ENCODE data around the gene CCDC33.

CCDC33 gene

DNA sequence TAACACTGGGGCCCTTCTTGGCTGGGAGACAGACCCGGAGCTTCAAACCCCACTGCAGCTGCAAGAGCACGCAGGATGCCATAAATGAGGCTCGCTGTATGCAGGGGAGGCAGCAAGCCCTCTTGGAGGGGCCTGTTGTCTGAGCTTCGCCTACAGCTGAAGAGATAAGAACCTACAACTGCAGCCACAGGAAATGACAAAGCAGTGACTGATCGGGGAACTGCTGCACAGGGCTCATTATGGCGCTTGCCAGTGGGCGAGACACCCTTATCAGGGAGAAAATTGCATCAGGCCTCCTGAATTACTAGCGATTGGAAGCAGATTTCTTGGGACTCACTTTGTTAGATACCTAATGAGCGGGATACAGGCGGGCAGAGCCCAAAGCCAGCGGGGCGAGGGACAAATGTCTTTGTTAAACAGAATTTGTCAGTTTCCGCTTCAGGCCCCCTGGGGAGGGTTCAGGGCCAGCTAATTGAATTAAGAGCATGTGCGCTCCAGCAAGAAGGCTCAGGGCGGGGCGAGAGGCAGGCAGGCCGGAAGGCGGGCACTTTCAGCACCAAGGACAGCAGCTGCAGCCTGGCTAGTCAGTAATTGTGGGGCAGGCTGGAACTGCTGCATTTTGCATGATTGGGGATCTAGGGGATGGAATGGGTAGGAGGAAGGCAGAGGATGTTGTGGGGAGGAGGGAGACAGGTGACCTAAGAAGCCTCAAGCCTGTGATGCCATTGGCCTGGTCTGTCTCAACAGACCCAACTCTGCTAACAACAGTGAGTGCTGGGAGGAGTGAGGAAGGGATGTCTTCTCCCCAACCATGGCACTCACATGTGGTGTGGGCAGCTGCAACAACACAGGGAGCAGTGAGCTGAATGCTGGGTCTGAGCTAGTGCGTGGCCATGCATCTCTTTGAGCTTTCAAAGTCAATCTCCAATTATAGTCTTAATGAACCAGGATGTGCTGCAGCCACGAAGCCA is 55.3 kb downstream of the CCDC33 start:
- Mint-ChIP-seq H3K27ac (ENCODE audit: low read depth) (no peak overlapping the region), H3K4me1 (peaks cover 6% of the 10 kb centered on the region), H3K4me3 (no peak overlapping the region), H3K27me3 (peaks cover 73% of the 10 kb centered on the region), H3K9me3 (peaks cover 6% of the 10 kb centered on the region), H3K36me3 (ENCODE audit: insufficient read depth) (peaks cover 2% of the 10 kb centered on the region)
- no peak for ATAC-seq (replicated peaks; ENCODE audit: extremely low read depth, poor library complexity, severe bottlenecking)
- DNase-seq (ENCODE audit: low spot score in 2 of 2) = peak; percentile 47 to 52

DNA sequence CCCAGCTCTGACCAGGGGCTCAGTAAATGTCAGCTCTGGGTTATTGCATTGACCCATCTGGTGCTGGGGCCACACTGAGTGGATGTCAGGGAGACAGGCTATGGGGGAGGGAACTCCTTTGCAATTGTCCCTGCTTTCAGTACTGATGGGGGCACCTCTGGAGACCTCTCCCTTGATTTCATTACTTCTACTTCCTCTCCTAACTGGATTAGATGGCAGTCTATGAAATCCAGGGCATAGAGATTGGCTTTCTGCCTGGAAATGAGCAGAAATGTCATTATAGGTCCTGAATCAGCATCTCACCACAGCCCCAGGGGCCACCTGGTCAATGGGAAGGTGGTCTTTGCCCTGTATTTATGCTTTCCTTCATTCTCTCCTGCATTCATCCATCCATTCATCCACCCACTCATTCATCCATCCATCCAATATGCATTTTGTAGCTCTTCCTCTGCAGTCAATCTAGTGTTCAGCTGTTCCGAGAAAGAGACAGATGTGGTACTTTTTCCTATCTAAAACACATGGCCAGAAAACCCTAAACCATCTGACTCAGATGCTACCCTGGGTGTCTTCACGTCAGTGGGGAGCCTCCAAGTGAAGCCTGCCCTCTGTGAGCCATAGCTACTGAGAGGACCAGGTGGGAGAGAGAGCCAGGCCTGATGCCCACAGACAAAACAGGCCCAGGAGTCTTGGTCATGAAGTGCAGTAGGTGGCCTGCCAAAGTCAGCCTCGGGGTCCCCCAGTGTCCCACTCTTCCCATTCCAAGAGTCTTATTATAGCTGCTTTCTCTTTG is 57.1 kb downstream of the CCDC33 start:
- Mint-ChIP-seq H3K36me3 (ENCODE audit: insufficient read depth) (peaks cover 2% of the 10 kb centered on the region), H3K4me1 (peaks cover 6% of the 10 kb centered on the region), H3K4me3 (no peak overlapping the region), H3K9me3 (peaks cover 6% of the 10 kb centered on the region), H3K27ac (ENCODE audit: low read depth) (no peak overlapping the region), H3K27me3 (peaks cover 55% of the 10 kb centered on the region)
- no peak for ATAC-seq (replicated peaks; ENCODE audit: extremely low read depth, poor library complexity, severe bottlenecking)
- DNase-seq (ENCODE audit: low spot score in 2 of 2) = no peak

- Mint-ChIP-seq H3K9me3 (peaks cover 6% of the 10 kb centered on the region), H3K4me3 (no peak overlapping the region)
- ATAC-seq (replicated peaks; ENCODE audit: extremely low read depth, poor library complexity, severe bottlenecking) = no peak
These were observed 57.9 kb downstream of the CCDC33 start for GRCh38 chr15:74294010-74294409.

DNA sequence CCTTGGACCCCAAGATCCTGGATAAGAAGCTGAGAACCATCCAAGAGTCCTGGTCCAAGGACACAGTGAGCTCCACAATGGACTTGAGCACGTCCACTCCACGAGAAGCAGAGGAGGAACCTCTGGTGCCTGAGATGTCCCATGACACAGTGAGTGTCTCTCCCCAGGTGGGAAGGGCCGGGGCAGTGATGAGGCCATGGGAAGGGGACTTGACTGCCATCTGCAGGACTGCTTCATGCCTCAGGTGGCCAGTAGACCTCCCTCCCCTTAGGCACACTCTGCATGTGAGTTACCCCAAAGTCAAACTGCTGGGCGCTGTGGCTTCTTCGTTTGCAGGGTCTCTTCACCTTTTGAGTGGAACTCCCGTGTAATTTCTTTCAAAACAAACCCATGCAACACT is 59.7 kb downstream of the CCDC33 start:
- ATAC-seq (replicated peaks; ENCODE audit: extremely low read depth, poor library complexity, severe bottlenecking) (no peak), DNase-seq (ENCODE audit: low spot score in 2 of 2) (no peak)
- no peak overlapping the region for H3K4me3 Mint-ChIP-seq
- peaks cover 6% of the 10 kb centered on the region for H3K4me1 Mint-ChIP-seq
- peaks cover 49% of the 10 kb centered on the region for H3K27me3 Mint-ChIP-seq
- peaks cover 6% of the 10 kb centered on the region for H3K9me3 Mint-ChIP-seq
- H3K27ac Mint-ChIP-seq (ENCODE audit: low read depth) = no peak overlapping the region
- H3K36me3 Mint-ChIP-seq (ENCODE audit: insufficient read depth) = peaks cover 2% of the 10 kb centered on the region

More at GRCh38 chr15:74294010-74294409, 57.9 kb downstream of the CCDC33 start:
- Mint-ChIP-seq H3K4me1 (peaks cover 6% of the 10 kb centered on the region), H3K27ac (ENCODE audit: low read depth) (no peak overlapping the region), H3K27me3 (peaks cover 47% of the 10 kb centered on the region), H3K36me3 (ENCODE audit: insufficient read depth) (peaks cover 2% of the 10 kb centered on the region)
- no peak for DNase-seq (ENCODE audit: low spot score in 2 of 2)

DNA sequence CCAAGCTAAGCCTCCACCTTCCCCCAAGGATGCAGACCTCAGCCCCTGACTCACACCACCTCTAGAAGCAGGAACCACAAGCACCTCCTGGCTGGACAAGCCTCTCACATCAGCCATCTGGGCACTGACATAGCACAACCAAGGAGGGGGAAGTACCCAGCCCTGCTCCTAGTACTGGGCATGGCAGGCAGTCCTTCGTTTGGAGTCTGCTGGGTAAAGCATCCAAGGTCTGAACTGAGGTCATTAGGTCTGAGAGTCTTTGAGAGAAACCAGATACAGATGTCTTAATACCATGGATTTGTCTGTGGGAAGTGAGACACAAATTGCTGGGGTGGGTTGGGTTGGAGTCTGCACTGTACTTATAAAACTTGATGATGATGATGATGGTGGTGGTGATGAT is 61.8 kb downstream of the CCDC33 start:
- Mint-ChIP-seq H3K4me3 (no peak overlapping the region), H3K36me3 (ENCODE audit: insufficient read depth) (peaks cover 2% of the 10 kb centered on the region), H3K27ac (ENCODE audit: low read depth) (no peak overlapping the region), H3K27me3 (peaks cover 52% of the 10 kb centered on the region), H3K4me1 (no peaks in the 10 kb centered on the region), H3K9me3 (no peaks in the 10 kb centered on the region)
- no peak for ATAC-seq (replicated peaks; ENCODE audit: extremely low read depth, poor library complexity, severe bottlenecking)
- no peak for DNase-seq (ENCODE audit: low spot score in 2 of 2)

DNA sequence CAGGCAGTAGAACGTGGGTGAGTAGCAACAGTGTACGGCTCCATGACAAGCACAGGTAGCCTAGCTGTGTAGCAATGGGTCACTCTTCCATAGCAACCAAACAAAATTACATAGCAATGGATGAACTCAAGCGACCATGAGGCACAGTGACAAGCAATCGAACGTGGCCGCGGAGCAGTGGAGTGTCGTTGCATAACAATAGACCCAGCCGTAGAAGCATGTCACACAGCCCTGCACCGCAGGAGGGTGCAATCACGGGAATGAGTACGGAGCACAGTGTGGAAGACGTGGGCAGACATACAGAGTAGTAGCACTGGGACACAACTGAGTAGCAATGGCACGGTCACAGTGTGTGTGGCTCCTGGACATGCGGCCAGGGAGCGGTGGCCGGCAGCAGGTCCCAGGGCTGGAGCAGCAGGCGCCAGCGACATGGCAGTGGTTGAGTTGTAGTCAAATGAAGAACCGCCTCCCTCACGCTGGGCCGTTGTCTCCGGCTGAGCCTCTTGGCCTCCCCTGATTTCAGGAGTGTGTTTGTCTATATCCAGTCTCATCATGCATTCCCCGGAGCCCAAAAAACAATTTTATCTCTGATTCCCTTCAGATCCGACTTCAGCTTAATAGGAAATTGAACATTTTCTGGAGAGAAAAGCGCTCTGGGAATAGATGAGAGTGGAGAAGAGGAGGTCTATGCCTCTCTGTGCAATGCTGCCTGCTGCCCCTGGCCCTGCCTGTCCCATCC is 64.1 kb downstream of the CCDC33 start:
- Mint-ChIP-seq H3K9me3 (no peaks in the 10 kb centered on the region), H3K4me1 (no peaks in the 10 kb centered on the region), H3K27ac (ENCODE audit: low read depth) (no peak overlapping the region), H3K4me3 (no peak overlapping the region), H3K36me3 (ENCODE audit: insufficient read depth) (no peaks in the 10 kb centered on the region), H3K27me3 (peaks cover 61% of the 10 kb centered on the region)
- ATAC-seq (replicated peaks; ENCODE audit: extremely low read depth, poor library complexity, severe bottlenecking) (no peak), DNase-seq (ENCODE audit: low spot score in 2 of 2) (no peak)

- Mint-ChIP-seq H3K36me3 (ENCODE audit: insufficient read depth) (no peaks in the 10 kb centered on the region), H3K27ac (ENCODE audit: low read depth) (no peak overlapping the region), H3K4me1 (no peaks in the 10 kb centered on the region), H3K4me3 (no peak overlapping the region), H3K9me3 (no peaks in the 10 kb centered on the region), H3K27me3 (peaks cover 72% of the 10 kb centered on the region)
- ATAC-seq (replicated peaks; ENCODE audit: extremely low read depth, poor library complexity, severe bottlenecking) = no peak
- DNase-seq (ENCODE audit: low spot score in 2 of 2) = no peak
These were observed 65.6 kb downstream of the CCDC33 start for GRCh38 chr15:74301583-74302361.

DNA sequence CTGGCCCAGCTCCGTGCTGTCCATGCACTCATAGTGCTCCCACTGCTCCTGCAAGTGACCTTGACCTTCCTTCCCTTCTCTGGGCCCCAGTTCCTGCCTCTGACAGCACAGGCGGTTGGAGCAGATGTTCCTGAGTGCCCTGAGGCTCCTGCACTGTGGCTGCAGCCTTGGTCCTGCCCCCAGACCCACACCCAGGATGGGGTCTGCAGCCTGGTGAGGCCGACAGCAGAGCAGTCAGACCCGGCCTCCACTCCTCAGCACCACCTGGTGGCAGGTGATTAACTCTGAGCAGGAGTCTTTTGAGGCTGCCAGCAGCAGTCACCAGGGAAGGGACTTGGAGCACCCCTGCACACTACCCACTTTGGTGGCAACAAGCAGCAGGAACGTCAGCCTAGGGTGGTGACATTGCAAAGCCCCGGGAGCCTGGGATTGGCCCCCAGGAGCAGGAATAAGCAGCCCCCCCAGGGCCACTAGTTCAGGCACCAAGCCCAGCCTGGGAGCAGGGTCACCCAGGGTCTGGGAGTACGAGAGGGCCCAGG is 66.8 kb downstream of the CCDC33 start:
- no peaks in the 10 kb centered on the region for H3K9me3 Mint-ChIP-seq
- no peaks in the 10 kb centered on the region for H3K4me1 Mint-ChIP-seq
- no peak overlapping the region for H3K27ac Mint-ChIP-seq (ENCODE audit: low read depth)
- H3K4me3 Mint-ChIP-seq = no peak overlapping the region
- ATAC-seq (replicated peaks; ENCODE audit: extremely low read depth, poor library complexity, severe bottlenecking) = no peak
- no peak for DNase-seq (ENCODE audit: low spot score in 2 of 2)
- no peaks in the 10 kb centered on the region for H3K36me3 Mint-ChIP-seq (ENCODE audit: insufficient read depth)
- peaks cover 78% of the 10 kb centered on the region for H3K27me3 Mint-ChIP-seq

DNA sequence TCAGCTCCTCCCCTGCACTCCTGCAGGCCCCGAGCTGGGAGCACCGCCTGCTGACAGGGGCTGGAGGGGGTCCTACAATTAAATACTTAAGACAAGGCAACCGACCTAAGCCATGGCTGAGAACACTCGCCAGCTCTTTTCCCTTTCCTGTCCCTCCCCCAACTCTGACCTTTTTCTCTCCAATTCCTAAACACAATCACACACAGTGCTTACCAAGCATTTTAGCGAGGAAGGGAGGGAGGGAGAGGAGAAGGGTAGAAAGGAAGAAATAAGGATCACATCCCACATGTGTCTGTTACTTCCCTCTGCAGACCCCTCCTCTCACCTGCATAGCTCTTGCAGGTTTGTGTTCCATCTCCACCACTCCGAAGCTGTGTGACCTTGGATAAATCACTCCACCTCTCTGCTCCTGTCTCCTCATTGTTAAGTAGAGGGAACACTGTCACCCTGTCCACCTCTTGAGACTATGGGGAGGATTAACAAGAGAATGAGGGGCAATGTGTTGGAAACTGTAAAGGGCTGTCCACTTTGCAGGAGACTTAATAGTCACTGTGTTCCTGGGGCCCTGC is 67.7 kb downstream of the CCDC33 start:
- DNase-seq (ENCODE audit: low spot score in 2 of 2) = no peak
- Mint-ChIP-seq H3K9me3 (no peaks in the 10 kb centered on the region), H3K4me1 (no peaks in the 10 kb centered on the region), H3K27ac (ENCODE audit: low read depth) (no peak overlapping the region), H3K27me3 (peaks cover 88% of the 10 kb centered on the region), H3K4me3 (no peak overlapping the region), H3K36me3 (ENCODE audit: insufficient read depth) (peaks cover 2% of the 10 kb centered on the region)
- ATAC-seq (replicated peaks; ENCODE audit: extremely low read depth, poor library complexity, severe bottlenecking) = no peak

- no peak for ATAC-seq (replicated peaks; ENCODE audit: extremely low read depth, poor library complexity, severe bottlenecking)
- Mint-ChIP-seq H3K4me3 (no peak overlapping the region), H3K27me3 (peaks cover 94% of the 10 kb centered on the region), H3K9me3 (no peaks in the 10 kb centered on the region), H3K27ac (ENCODE audit: low read depth) (no peak overlapping the region), H3K36me3 (ENCODE audit: insufficient read depth) (peaks cover 2% of the 10 kb centered on the region), H3K4me1 (no peaks in the 10 kb centered on the region)
- DNase-seq (ENCODE audit: low spot score in 2 of 2) = no peak
These were observed 68.3 kb downstream of the CCDC33 start for GRCh38 chr15:74304431-74304830.

GRCh38 chr15:74305687-74306086 is 69.6 kb downstream of the CCDC33 start:
- DNase-seq (ENCODE audit: low spot score in 2 of 2) = no peak
- no peak overlapping the region for H3K4me3 Mint-ChIP-seq
- H3K9me3 Mint-ChIP-seq = no peaks in the 10 kb centered on the region
- no peak overlapping the region for H3K27ac Mint-ChIP-seq (ENCODE audit: low read depth)
- peaks cover 89% of the 10 kb centered on the region for H3K27me3 Mint-ChIP-seq
- H3K4me1 Mint-ChIP-seq = no peaks in the 10 kb centered on the region
- peaks cover 2% of the 10 kb centered on the region for H3K36me3 Mint-ChIP-seq (ENCODE audit: insufficient read depth)
- no peak for ATAC-seq (replicated peaks; ENCODE audit: extremely low read depth, poor library complexity, severe bottlenecking)

All from central memory CD8-positive, alpha-beta T cell (primary cell).